B cell (primary cell): ENCODE measurements around the gene SEC14L5.

Source experiments
- CTCF ChIP-seq: fragments of 200-600 bp; IDR thresholded peaks from one replicate; pipeline ENCODE4 v1.8.0; 2022; ENCODE audit warnings: antibody characterized with exemption, mild to moderate bottlenecking
- EZH2 ChIP-seq: IDR thresholded peaks from 2 replicates; pipeline ENCODE4 v1.6.1; 2012; ENCODE audit warnings: borderline replicate concordance, low read depth, mild to moderate bottlenecking, moderate library complexity, low read length; ENCODE audit not compliant: insufficient read depth, poor library complexity, severe bottlenecking

GRCh38 chr16:4924593-4925292 lies 33.4 kb upstream of the SEC14L5 start:
- TF ChIP-seq CTCF (no peak), EZH2 (no peak)
